ENCODE data around the gene SPATS2.

SPATS2 gene

DNA sequence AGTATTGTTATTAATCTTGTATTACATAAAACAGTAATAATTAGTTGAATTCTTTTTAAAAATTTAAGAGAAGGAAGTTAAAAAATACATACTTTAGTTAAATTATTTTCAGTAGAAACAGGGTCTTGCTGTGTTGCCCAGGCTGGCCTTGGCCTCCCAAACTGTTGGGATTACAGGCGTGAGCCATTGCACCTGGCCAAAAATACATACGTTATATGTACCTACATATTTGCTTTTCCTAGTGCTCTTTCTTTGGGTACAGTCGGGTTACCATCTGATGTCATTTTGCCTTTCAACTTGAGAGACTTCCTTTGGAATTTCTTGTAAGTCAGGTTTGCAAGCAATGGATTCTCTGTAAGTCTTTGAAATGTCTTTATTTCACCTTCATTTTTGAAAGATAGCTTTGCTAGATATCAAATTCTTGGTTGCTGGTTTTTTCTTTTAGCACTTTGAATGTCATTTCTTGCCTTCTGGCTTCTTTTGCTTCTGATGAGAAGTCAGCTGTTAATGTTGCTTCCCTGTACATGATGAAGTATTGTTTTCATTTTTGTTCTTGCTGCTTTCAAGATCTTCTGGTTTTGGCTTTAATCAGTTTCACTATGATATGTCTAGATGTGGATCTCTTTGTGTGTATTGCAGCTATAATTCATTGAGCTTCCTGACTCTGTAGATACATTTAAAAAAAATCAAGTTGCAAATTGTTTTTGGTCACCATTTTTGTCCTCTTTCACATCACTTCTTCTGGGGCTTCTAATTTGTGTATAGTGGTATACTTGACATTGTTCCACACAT, 84.4 kb downstream of the SPATS2 start:
- TF ChIP-seq, protein P1, sequence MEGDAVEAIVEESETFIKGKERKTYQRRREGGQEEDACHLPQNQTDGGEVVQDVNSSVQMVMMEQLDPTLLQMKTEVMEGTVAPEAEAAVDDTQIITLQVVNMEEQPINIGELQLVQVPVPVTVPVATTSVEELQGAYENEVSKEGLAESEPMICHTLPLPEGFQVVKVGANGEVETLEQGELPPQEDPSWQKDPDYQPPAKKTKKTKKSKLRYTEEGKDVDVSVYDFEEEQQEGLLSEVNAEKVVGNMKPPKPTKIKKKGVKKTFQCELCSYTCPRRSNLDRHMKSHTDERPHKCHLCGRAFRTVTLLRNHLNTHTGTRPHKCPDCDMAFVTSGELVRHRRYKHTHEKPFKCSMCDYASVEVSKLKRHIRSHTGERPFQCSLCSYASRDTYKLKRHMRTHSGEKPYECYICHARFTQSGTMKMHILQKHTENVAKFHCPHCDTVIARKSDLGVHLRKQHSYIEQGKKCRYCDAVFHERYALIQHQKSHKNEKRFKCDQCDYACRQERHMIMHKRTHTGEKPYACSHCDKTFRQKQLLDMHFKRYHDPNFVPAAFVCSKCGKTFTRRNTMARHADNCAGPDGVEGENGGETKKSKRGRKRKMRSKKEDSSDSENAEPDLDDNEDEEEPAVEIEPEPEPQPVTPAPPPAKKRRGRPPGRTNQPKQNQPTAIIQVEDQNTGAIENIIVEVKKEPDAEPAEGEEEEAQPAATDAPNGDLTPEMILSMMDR (IDR thresholded peaks at IDR 0.05; ENCODE audit: borderline replicate concordance, control extremely low read depth, extremely low read depth, insufficient read depth, missing control alignments), result no peak
- in situ Hi-C loops (cut with MboI; ENCODE audit: low sequenced_read_pairs, unreplicated experiment), result no loop called here

DNA sequence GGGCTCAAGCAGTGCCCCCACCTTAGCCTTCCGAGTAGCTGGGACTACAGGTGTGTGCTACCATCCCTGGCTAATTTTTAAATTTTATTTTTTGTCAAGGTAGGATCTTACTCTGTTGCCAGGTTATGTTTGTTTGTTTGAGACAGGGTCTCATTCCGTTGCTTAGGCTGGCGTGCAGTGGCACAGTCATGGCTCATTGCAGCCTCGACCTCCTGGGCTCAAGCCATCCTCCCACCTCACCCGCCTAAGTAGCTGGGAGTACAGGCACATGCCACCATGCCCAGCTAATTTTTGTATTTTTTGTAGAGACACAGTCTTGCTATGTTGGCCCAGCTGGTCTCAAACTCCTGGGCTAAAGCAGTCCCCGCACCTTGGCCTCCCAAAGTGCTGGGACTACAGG, 88.2 kb downstream of the SPATS2 start:
- in situ Hi-C loops (cut with MboI; ENCODE audit: low sequenced_read_pairs, unreplicated experiment), result no loop called here
- no peak for DNase-seq (ENCODE audit: low spot score)
- TF ChIP-seq, protein P1 (IDR thresholded peaks at IDR 0.05; ENCODE audit: borderline replicate concordance, control extremely low read depth, extremely low read depth, insufficient read depth, missing control alignments), result no peak

More for the DNA sequence above, 84.4 kb downstream of the SPATS2 start:
- peak; percentile 82 for DNase-seq (ENCODE audit: low spot score)

DNA sequence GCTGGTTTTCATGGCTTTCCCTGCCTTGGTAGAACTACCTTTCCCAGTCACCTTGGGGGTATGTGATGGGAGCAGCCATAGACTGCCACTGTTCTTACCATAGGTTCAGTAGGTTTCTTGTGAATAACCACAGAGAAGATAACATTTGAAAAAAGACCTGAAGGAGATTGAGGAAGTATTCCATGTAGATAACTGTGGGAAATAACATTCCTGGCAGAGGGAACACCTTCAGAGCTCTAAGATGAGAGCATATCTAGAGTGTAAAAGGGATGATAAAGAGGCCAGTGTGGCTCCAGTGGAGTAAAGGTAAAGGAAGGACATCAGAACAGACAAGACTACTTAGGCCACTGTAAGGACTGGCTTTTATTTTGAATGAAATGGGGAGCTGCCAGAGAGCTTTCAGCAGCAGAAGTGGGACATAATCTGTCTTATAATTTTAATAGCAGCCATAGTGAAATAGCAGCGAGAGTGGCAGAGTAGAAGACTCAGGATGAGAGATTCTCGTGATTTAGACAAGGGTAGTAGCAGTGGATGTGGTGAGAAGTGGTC, 88.9 kb downstream of the SPATS2 start:
- DNase-seq (ENCODE audit: low spot score), result no peak

DNA sequence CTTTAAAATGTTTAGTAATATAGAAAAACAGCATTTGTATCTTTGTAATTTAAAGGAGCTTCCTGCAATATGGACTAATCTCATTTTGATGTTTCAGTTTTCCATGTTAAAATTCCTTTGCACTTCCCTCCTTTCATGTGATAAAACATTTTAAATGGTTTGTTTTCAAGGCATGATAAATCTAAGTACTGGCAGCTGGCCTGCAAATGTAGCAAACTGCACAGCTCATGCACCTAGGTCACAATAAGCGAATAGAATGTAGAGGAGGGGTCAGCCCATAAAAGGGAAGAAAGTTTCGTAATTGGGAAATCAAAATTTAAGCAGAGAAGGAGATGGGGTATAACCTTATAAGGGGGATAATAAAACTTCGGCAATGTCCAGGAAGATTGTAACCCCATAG, 91.6 kb downstream of the SPATS2 start:
- no peak for DNase-seq (ENCODE audit: low spot score)
- in situ Hi-C loops (cut with MboI; ENCODE audit: low sequenced_read_pairs, unreplicated experiment), result no loop called here
- TF ChIP-seq, protein P1 (IDR thresholded peaks at IDR 0.05; ENCODE audit: borderline replicate concordance, control extremely low read depth, extremely low read depth, insufficient read depth, missing control alignments), result no peak

More for the DNA sequence above, 88.9 kb downstream of the SPATS2 start:
- in situ Hi-C loops (cut with MboI; ENCODE audit: low sequenced_read_pairs, unreplicated experiment), result no loop called here
- TF ChIP-seq, protein P1 (IDR thresholded peaks at IDR 0.05; ENCODE audit: borderline replicate concordance, control extremely low read depth, extremely low read depth, insufficient read depth, missing control alignments), result no peak

DNA sequence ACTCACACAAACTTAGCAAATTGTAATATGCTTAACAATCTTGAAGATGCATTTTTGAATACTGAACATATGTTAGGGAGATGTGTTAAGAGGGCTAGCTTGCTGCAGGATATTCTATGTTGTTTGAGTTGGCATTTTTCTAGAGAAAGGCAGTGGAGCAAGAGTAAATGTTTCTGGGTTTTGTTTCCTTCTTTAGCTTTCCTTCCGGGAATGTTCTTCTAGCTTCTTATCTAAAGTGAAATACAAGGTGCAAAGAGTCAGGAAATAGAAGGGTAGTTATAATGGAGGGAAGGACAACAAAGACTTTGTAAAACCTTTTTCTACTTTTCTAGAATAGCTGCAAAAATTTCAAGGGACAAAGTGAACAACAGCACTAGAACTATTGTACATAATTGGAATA, 94.0 kb downstream of the SPATS2 start:
- in situ Hi-C loops (cut with MboI; ENCODE audit: low sequenced_read_pairs, unreplicated experiment), result no loop called here
- no peak for DNase-seq (ENCODE audit: low spot score)

DNA sequence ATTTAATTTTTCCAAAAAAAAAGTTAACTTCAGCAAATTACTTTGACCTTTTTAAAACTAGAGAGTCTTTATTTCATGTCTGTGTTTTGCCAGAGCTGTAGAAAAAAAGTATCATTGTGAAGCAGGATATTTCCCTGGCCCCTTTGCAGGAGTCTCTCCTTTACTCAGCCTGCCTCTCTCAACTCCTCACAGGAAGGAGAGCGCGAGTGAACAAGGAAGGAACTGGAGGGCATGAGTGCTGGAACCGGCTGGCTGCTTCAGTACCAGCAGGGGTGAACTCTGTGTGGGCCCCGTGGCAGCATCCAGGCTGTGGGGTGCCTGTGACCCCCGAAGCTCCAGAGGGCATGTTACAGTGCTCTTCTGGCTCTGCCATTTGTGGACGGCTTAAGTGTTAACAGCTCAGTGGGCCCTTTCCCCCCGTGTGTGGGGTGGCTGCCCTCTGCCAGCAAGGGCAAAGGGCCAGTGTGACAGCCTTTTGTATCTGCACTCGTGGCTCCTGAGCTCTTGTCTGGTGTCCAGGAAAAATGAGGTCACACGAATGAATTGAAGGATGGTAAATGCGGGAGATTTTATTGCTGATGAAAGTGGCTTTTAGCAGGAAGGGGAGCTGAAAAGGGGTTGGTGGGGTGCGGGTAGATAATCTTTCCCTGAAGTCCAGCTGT, 95.0 kb downstream of the SPATS2 start:
- TF ChIP-seq, protein P1 (IDR thresholded peaks at IDR 0.05; ENCODE audit: borderline replicate concordance, control extremely low read depth, extremely low read depth, insufficient read depth, missing control alignments), result no peak
- in situ Hi-C loops (cut with MboI; ENCODE audit: low sequenced_read_pairs, unreplicated experiment), result no loop called here
- no peak for DNase-seq (ENCODE audit: low spot score)

More for the DNA sequence above, 94.0 kb downstream of the SPATS2 start:
- TF ChIP-seq, protein P1 (IDR thresholded peaks at IDR 0.05; ENCODE audit: borderline replicate concordance, control extremely low read depth, extremely low read depth, insufficient read depth, missing control alignments), result no peak
